Prostate gland (tissue), 2 donors: Measurements from ENCODE around the gene SLAIN1.

Experiments
- CTCF ChIP-seq, 4 experiments: fragments of 200-600 bp in 2 of 4; fragments of 450-650 bp in 2 of 4; sonication (generic) in 2 of 4; IDR thresholded peaks; 1 replicate in 3 of 4; 2 replicates in 1 of 4; pipeline ENCODE4 v1.5.1; 2016 to 2019; ENCODE audit warnings: antibody characterized with exemption in 4 of 4, mild to moderate bottlenecking in 2 of 4, moderate library complexity in 2 of 4
- POLR2A ChIP-seq: fragments of 450-650 bp; IDR thresholded peaks from one replicate; pipeline ENCODE4 v1.6.1; 2016; ENCODE audit warnings: antibody characterized with exemption, mild to moderate bottlenecking

GRCh38 chr13:77751513-77752456 lies 54.3 kb downstream of the SLAIN1 start:
- peak; percentile 28 to 79 (median 70) for TF ChIP-seq CTCF (IDR thresholded peaks at IDR 0.05)
- no peak for TF ChIP-seq POLR2A
